ENCODE results near the gene ADH4.

Gene ADH4

GRCh38 chr4:99179178-99179577, 35.1 kb upstream of the ADH4 start:
- ChIA-PET CTCF (no interaction called here), POLR2A (no interaction called here)
- no peak for DNase-seq (ENCODE audit: extremely low spot score)

DNA sequence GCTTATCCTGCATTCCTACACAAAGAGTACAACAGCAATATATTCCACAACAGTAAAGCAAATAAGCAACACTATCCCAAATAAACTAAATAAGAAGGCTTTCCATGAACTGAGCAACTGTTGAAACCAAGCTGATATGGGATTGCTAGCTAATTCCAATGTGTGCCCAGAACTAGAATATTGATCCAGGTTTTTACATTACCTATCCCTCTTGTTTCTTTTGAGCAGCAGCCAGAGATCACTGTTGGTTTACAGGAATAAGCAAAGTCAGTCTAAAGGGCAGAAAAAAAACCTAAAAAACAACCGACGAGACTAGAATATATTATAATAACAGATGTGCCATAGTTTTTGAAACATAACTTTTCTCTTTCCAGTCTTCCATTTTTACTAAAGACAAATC, 22.4 kb upstream of the ADH4 start:
- DNase-seq (ENCODE audit: extremely low spot score), result no peak
- CTCF ChIA-PET, result no interaction called here
- no peak for TF ChIP-seq LEF1 (IDR thresholded peaks at IDR 0.05; ENCODE audit: borderline replicate concordance)
- TF ChIP-seq NFRKB (IDR thresholded peaks at IDR 0.05), result no peak
- TF ChIP-seq SP1 (IDR thresholded peaks at IDR 0.05), result no peak
- no peak for TF ChIP-seq SUZ12 (IDR thresholded peaks at IDR 0.05)
- no peak for TF ChIP-seq HDGF (IDR thresholded peaks at IDR 0.05; ENCODE audit: borderline replicate concordance)
- TF ChIP-seq BHLHE40 (IDR thresholded peaks at IDR 0.05; ENCODE audit: borderline replicate concordance), result no peak
- no peak for TF ChIP-seq TARDBP (IDR thresholded peaks at IDR 0.05)
- no peak for TF ChIP-seq FOXM1 (IDR thresholded peaks at IDR 0.05; ENCODE audit: borderline replicate concordance)
- TF ChIP-seq ARNT (IDR thresholded peaks at IDR 0.05), result no peak
- no peak for TF ChIP-seq L3MBTL2 (conservative IDR thresholded peaks at IDR 0.05)
- TF ChIP-seq ELF4 (IDR thresholded peaks at IDR 0.05), result no peak
- no peak for TF ChIP-seq FOXK2 (IDR thresholded peaks at IDR 0.05)
- no peak for TF ChIP-seq CTBP1 (IDR thresholded peaks at IDR 0.05; ENCODE audit: borderline replicate concordance)
- TF ChIP-seq ZNF384 (IDR thresholded peaks at IDR 0.05), result no peak
- POLR2A ChIA-PET, result no interaction called here

More at GRCh38 chr4:99179178-99179577, 35.1 kb upstream of the ADH4 start:
- TF ChIP-seq ELF4 (IDR thresholded peaks at IDR 0.05), result no peak
- no peak for TF ChIP-seq SP1 (IDR thresholded peaks at IDR 0.05)
- no peak for TF ChIP-seq SUZ12 (IDR thresholded peaks at IDR 0.05)
- no peak for TF ChIP-seq L3MBTL2 (conservative IDR thresholded peaks at IDR 0.05)
- no peak for TF ChIP-seq BHLHE40 (IDR thresholded peaks at IDR 0.05; ENCODE audit: borderline replicate concordance)
- TF ChIP-seq FOXA1 (IDR thresholded peaks at IDR 0.05), result no peak

- POLR2A ChIA-PET, result no interaction called here
- CTCF ChIA-PET, result no interaction called here
Measured at GRCh38 chr4:99165978-99166377, 21.9 kb upstream of the ADH4 start.

DNA sequence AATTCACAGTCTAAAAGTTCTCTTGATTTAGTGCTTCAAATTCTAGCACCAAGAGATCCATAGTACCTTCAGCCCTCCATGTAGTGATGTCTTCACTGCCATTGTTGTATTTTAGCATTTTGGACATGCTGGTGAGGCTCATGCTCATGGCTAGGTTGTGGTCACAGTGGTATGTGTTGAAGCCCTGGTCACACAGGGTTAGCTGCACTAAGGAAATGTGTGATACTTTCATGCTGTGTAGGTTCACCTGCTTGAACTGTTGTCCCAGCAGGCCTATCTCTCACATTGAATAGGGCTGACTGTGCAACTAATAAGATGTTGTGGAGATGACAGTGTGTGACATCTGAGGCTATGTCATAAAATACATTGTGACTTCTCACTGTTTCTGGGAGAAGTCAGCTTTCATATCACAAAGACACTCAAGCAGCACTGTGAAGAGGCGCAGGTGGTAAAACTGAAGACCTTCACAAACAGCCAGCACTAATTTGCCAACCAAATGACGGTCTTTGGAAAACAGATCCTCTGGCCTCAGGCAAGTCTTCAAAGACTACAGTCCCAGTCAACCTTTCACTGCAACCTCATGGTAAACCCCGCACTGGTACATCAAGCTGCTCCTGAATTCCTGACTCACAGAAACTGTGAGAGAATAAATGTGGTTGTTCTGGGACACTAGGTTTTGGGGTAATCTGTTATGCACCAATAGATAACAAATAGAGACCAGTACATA, 17.4 kb upstream of the ADH4 start:
- no peak for DNase-seq (ENCODE audit: extremely low spot score)
- TF ChIP-seq ELF4 (IDR thresholded peaks at IDR 0.05) (no peak), FOXM1 (IDR thresholded peaks at IDR 0.05; ENCODE audit: borderline replicate concordance) (no peak), TARDBP (IDR thresholded peaks at IDR 0.05) (no peak), BHLHE40 (IDR thresholded peaks at IDR 0.05; ENCODE audit: borderline replicate concordance) (no peak), FOXK2 (IDR thresholded peaks at IDR 0.05) (no peak), CTBP1 (IDR thresholded peaks at IDR 0.05; ENCODE audit: borderline replicate concordance) (no peak), NFRKB (IDR thresholded peaks at IDR 0.05) (no peak), L3MBTL2 (conservative IDR thresholded peaks at IDR 0.05) (no peak), SUZ12 (IDR thresholded peaks at IDR 0.05) (no peak), ZNF384 (IDR thresholded peaks at IDR 0.05) (no peak), HDGF (IDR thresholded peaks at IDR 0.05; ENCODE audit: borderline replicate concordance) (no peak), LEF1 (IDR thresholded peaks at IDR 0.05; ENCODE audit: borderline replicate concordance) (no peak), SP1 (IDR thresholded peaks at IDR 0.05) (no peak), PKNOX1 (IDR thresholded peaks at IDR 0.05) (no peak), FOXA1 (IDR thresholded peaks at IDR 0.05) (no peak), ARNT (IDR thresholded peaks at IDR 0.05) (no peak)
- ChIA-PET POLR2A (no interaction called here), CTCF (no interaction called here)

More at GRCh38 chr4:99165978-99166377, 21.9 kb upstream of the ADH4 start:
- no peak for DNase-seq (ENCODE audit: extremely low spot score)
- TF ChIP-seq CTBP1 (IDR thresholded peaks at IDR 0.05; ENCODE audit: borderline replicate concordance) (no peak), L3MBTL2 (conservative IDR thresholded peaks at IDR 0.05) (no peak), TARDBP (IDR thresholded peaks at IDR 0.05) (no peak), SP1 (IDR thresholded peaks at IDR 0.05) (no peak), ELF4 (IDR thresholded peaks at IDR 0.05) (no peak), NFRKB (IDR thresholded peaks at IDR 0.05) (no peak), LEF1 (IDR thresholded peaks at IDR 0.05; ENCODE audit: borderline replicate concordance) (no peak), FOXM1 (IDR thresholded peaks at IDR 0.05; ENCODE audit: borderline replicate concordance) (no peak), BHLHE40 (IDR thresholded peaks at IDR 0.05; ENCODE audit: borderline replicate concordance) (no peak), HDGF (IDR thresholded peaks at IDR 0.05; ENCODE audit: borderline replicate concordance) (no peak), ARNT (IDR thresholded peaks at IDR 0.05) (no peak)

- DNase-seq (ENCODE audit: extremely low spot score), result no peak
- CTCF ChIA-PET, result no interaction called here
- no peak for TF ChIP-seq ARNT (IDR thresholded peaks at IDR 0.05)
- no peak for TF ChIP-seq SP1 (IDR thresholded peaks at IDR 0.05)
- TF ChIP-seq FOXA1 (IDR thresholded peaks at IDR 0.05), result no peak
- TF ChIP-seq L3MBTL2 (conservative IDR thresholded peaks at IDR 0.05), result no peak
- TF ChIP-seq TARDBP (IDR thresholded peaks at IDR 0.05), result no peak
- TF ChIP-seq BHLHE40 (IDR thresholded peaks at IDR 0.05; ENCODE audit: borderline replicate concordance), result no peak
- TF ChIP-seq FOXM1 (IDR thresholded peaks at IDR 0.05; ENCODE audit: borderline replicate concordance), result no peak
- TF ChIP-seq HDGF (IDR thresholded peaks at IDR 0.05; ENCODE audit: borderline replicate concordance), result no peak
- no peak for TF ChIP-seq PKNOX1 (IDR thresholded peaks at IDR 0.05)
- TF ChIP-seq NFRKB (IDR thresholded peaks at IDR 0.05), result no peak
- no peak for TF ChIP-seq CTBP1 (IDR thresholded peaks at IDR 0.05; ENCODE audit: borderline replicate concordance)
- TF ChIP-seq LEF1 (IDR thresholded peaks at IDR 0.05; ENCODE audit: borderline replicate concordance), result no peak
- no peak for TF ChIP-seq SUZ12 (IDR thresholded peaks at IDR 0.05)
- TF ChIP-seq FOXK2 (IDR thresholded peaks at IDR 0.05), result no peak
- TF ChIP-seq ZNF384 (IDR thresholded peaks at IDR 0.05), result no peak
- TF ChIP-seq ELF4 (IDR thresholded peaks at IDR 0.05), result no peak
- POLR2A ChIA-PET, result no interaction called here
Measured at GRCh38 chr4:99159699-99160098, 15.6 kb upstream of the ADH4 start.

GRCh38 chr4:99157478-99157935, 13.4 kb upstream of the ADH4 start:
- CTCF ChIA-PET, result no interaction called here
- POLR2A ChIA-PET, result no interaction called here
- no peak for DNase-seq (ENCODE audit: extremely low spot score)
- TF ChIP-seq FOXM1 (IDR thresholded peaks at IDR 0.05; ENCODE audit: borderline replicate concordance) (no peak), BHLHE40 (IDR thresholded peaks at IDR 0.05; ENCODE audit: borderline replicate concordance) (no peak), L3MBTL2 (conservative IDR thresholded peaks at IDR 0.05) (no peak), ZNF384 (IDR thresholded peaks at IDR 0.05) (no peak), CTBP1 (IDR thresholded peaks at IDR 0.05; ENCODE audit: borderline replicate concordance) (no peak), ELF4 (IDR thresholded peaks at IDR 0.05) (no peak), HDGF (IDR thresholded peaks at IDR 0.05; ENCODE audit: borderline replicate concordance) (no peak), NFRKB (IDR thresholded peaks at IDR 0.05) (no peak), FOXA1 (IDR thresholded peaks at IDR 0.05) (no peak), TARDBP (IDR thresholded peaks at IDR 0.05) (no peak), LEF1 (IDR thresholded peaks at IDR 0.05; ENCODE audit: borderline replicate concordance) (no peak), PKNOX1 (IDR thresholded peaks at IDR 0.05) (no peak), SUZ12 (IDR thresholded peaks at IDR 0.05) (no peak), ARNT (IDR thresholded peaks at IDR 0.05) (no peak), FOXK2 (IDR thresholded peaks at IDR 0.05) (no peak)

Measured in HEK293T (cell line).